Left lung (tissue), 10 donors: ENCODE measurements around the gene MAZ. TPM values are rescaled to one million over a fixed set of nuclear protein-coding genes. Genes with fewer than 3 reads are reported as not detected.
"Not testable (repeated sequence)": the region's sequence is repeated elsewhere in the genome, so short reads cannot be mapped to it uniquely, and the experiment has no call there.

Experiments used
- ATAC-seq: fragments of 200-7000 bp; cut with Tn5 transposase; one replicate; pipeline ENCODE4 v1.9.1; 2020; ENCODE audit warnings: moderate library complexity
- DNase-seq, 4 donors: peaks; one replicate each; pipeline ENCODE4 v3.0.0-alpha.2; 2013 to 2020
- H3K27ac ChIP-seq, 2 donors: fragments of 200-600 bp; sonication (generic) in 1 of 2; one replicate each; pipeline versions ENCODE4 v1.5.0 to v1.8.0; 2020 to 2021
- H3K27me3 ChIP-seq, 2 donors: fragments of 200-600 bp; sonication (generic) in 1 of 2; one replicate each; pipeline versions ENCODE4 v1.5.0 to v1.8.0; 2020 to 2021
- H3K36me3 ChIP-seq, 2 donors: fragments of 200-600 bp; sonication (generic) in 1 of 2; one replicate each; pipeline versions ENCODE4 v1.5.0 to v1.8.0; 2020 to 2021
- H3K4me1 ChIP-seq, 2 donors: fragments of 200-600 bp; one replicate each; pipeline ENCODE4 v1.8.0; 2021
- H3K4me3 ChIP-seq, 2 donors: fragments of 200-600 bp; sonication (generic) in 1 of 2; one replicate each; pipeline versions ENCODE4 v1.5.0 to v1.8.0; 2020 to 2021; ENCODE audit warnings: mild to moderate bottlenecking in 1 of 2
- H3K9me3 ChIP-seq, 2 donors: fragments of 200-600 bp; sonication (generic) in 1 of 2; one replicate each; pipeline versions ENCODE4 v1.5.0 to v1.8.0; 2020 to 2021
- intact Hi-C, 2 donors: fragments of 100-400 bp; cut with DNase I; formaldehyde crosslinking; loops; one replicate each; pipeline versions ENCODE4 v1.11.2 to v1.14.2; 2022
- polyA plus RNA-seq, 6 donors: library from polyadenylated mRNA; unstranded; fragments of 120-200 nt; gene quantifications; one replicate each; pipeline ENCODE4 v1.2.1, GENCODE V29; 2013; ENCODE audit not compliant: insufficient read length in 6 of 6
- total RNA-seq, 2 donors: library from RNA; stranded (reverse); fragmentation: NEBNext Ultra II Directional; extraction: Animal tissue kit (Norgen Biotek cat#: 25700); gene quantifications; one replicate each; pipeline ENCODE4 v1.2.1, GENCODE V29; 2021
- TF ChIP-seq, protein P1 (sequence below), 2 donors: fragments of 200-600 bp; sonication (generic) in 1 of 2; IDR thresholded peaks; one replicate each; pipeline versions ENCODE4 v1.5.0 to v1.8.0; 2021; ENCODE audit warnings: antibody characterized with exemption in 2 of 2
- donor health status: DM: no; HTN: yes; CAD: no.
- donor health status: DM: no; HTN: no; CAD: no.

Gene MAZ
- total and polyA plus RNA-seq, 8 donors: 193 to 353 (median 287) TPM

DNA sequence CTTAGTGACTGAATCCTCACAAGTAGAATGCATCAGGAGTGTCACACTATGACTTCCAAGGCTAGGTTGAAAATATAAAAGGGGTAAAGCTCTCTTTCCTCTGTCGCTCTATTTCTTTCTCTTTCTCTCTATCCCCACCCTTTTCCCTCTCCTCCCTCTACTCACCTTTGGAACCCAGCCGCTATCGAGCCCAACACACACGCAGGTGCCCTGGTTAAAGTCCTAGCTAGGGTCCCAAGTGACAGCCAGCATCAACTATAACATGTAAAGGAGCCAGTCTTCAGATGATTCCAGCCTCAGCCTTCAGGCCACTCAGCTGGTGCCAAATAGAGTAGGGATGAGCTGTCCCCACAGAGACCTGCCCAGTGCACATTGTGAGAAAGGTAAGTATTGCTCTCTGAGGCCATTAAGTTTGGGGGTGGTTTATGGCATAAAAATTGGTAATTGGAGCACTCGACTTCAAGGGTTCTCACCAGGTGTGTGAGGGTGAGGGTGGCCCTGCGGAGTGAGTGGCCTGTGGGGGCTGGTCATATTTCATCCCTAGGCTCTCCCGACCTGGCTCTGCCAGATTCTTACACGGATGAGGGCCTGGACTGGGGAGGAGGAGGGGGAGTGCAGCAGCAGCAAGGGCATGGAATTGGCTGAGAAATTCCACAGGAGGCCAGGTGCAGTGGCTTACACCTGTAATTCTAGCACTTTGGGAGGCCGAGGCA is 45.6 kb upstream of the MAZ start:
- intact Hi-C loops: no loop called here
- no peak overlapping the region for H3K27ac ChIP-seq
- no peak overlapping the region for H3K4me3 ChIP-seq
- ATAC-seq (peak; percentile 74), DNase-seq (peak in 2 of 4 donors; percentile 50 to 69)
- peaks cover 0 to 3% of the 10 kb centered on the region in 2 donors for H3K4me1 ChIP-seq
- H3K36me3 ChIP-seq: no peaks in the 10 kb centered on the region
- TF ChIP-seq, protein P1, sequence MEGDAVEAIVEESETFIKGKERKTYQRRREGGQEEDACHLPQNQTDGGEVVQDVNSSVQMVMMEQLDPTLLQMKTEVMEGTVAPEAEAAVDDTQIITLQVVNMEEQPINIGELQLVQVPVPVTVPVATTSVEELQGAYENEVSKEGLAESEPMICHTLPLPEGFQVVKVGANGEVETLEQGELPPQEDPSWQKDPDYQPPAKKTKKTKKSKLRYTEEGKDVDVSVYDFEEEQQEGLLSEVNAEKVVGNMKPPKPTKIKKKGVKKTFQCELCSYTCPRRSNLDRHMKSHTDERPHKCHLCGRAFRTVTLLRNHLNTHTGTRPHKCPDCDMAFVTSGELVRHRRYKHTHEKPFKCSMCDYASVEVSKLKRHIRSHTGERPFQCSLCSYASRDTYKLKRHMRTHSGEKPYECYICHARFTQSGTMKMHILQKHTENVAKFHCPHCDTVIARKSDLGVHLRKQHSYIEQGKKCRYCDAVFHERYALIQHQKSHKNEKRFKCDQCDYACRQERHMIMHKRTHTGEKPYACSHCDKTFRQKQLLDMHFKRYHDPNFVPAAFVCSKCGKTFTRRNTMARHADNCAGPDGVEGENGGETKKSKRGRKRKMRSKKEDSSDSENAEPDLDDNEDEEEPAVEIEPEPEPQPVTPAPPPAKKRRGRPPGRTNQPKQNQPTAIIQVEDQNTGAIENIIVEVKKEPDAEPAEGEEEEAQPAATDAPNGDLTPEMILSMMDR (IDR thresholded peaks at IDR 0.05): no peak
- no peaks in the 10 kb centered on the region for H3K9me3 ChIP-seq
- H3K27me3 ChIP-seq: no peaks in the 10 kb centered on the region

DNA sequence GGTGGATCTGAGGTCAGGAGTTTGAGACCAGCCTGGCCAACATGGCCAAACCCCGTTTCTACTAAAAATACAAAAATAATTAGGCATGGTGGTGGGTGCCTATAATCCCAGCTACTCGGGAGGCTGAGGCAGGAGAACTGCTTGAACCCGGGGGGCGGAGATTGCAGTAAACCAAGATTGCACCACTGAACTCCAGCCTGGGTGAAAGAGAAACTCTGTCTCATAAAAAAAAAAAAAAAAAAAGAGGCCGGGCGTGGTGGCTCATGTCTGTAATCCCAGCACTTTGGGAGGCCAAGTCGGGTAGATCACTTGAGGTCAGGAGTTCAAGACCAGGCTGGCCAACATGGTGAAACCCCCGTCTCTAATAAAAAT is 45.1 kb upstream of the MAZ start:
- H3K9me3 ChIP-seq, H3K4me3 ChIP-seq, H3K4me1 ChIP-seq, DNase-seq, intact Hi-C loops, H3K27ac ChIP-seq, H3K27me3 ChIP-seq, H3K36me3 ChIP-seq, ATAC-seq: not testable (repeated sequence)

DNA sequence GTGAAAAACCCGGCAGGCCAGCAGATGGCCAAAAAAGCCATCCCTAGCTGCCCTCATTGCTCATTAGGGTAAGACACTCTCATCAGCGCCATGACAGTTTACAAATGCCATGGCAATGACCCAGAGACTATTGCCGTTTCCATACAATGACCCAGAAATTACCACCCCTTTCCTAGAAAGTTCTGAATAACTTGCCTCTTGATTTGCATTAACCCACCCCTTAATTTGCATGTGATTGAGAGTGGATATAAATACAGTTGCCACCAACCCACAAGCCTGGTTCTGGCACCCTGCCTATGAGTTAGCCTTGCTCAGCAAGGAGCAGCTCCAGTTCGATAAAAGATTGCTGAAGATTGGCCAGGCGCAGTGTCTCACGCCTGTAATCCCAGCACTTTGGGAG is 44.4 kb upstream of the MAZ start:
- no peak for ATAC-seq
- H3K36me3 ChIP-seq: no peaks in the 10 kb centered on the region
- DNase-seq: no peak
- intact Hi-C loops: no loop called here
- no peak overlapping the region for H3K27ac ChIP-seq
- no peaks in the 10 kb centered on the region for H3K9me3 ChIP-seq
- TF ChIP-seq, protein P1 (IDR thresholded peaks at IDR 0.05): no peak
- peaks cover 0 to 3% of the 10 kb centered on the region in 2 donors for H3K4me1 ChIP-seq
- no peak overlapping the region for H3K4me3 ChIP-seq
- H3K27me3 ChIP-seq: no peaks in the 10 kb centered on the region

DNA sequence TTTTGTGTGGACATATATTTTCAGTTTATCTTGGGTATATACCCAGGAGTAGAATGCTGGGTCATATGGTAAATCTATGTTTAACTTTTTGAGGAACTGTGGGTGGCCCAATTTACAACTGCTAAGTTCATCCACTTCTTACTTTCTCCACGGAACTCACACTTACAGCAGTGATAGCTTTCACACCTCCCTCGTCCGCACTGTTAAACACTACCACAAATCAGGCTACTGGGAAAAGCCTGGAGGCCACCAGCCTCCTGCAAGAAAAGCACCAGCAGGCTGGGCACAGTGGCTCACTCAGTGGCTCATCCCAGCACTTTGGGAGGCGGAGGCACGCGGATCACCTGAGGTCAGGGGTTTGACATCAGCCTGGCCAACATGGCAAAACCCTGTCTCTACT is 43.0 kb upstream of the MAZ start:
- Histone ChIP-seq H3K27ac (no peak overlapping the region), H3K4me3 (no peak overlapping the region), H3K36me3 (no peaks in the 10 kb centered on the region), H3K9me3 (no peaks in the 10 kb centered on the region), H3K27me3 (no peaks in the 10 kb centered on the region), H3K4me1 (peaks cover 0 to 3% of the 10 kb centered on the region in 2 donors)
- TF ChIP-seq, protein P1 (IDR thresholded peaks at IDR 0.05): no peak
- intact Hi-C loops: no loop called here
- no peak for ATAC-seq
- DNase-seq: no peak

DNA sequence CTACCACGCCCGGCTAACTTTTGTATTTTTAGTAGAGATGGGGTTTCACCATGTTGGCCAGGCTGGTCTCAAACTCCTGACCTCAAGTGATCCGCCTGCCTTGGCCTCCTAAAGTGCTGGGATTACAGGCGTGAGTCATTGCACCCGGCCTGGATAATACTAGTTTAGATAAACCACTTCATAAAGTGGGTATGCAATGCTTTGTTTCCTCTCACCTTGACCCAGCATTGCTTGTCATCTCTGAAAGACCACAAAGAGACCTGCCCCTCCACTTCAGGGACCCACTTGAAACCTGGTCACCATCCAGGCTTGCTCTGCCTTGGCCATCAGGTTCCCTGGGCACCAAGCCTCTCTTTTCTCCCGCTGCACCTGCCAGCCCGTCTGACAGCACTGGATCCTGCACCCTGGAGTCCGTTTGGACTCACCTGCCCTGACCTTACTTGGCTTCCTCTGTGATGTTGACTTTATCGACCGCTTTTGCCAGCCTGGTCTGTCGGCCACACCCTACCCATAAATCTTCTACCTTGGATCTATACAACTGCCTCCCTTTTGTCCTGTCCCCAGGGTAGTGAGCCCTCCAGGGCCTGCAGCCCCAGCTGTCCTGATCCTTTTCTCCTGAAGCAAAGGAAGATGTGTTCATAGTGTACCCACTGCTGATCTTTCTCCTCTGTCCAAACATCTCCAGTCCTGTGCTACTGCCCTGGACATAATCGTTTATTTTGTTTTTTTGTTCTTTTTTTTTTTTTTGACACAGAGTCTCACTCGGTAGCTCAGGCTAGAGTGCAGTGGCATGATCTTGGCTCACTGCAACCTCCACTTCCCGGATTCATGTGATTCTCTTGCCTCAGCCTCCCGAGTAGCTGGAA is 40.9 kb upstream of the MAZ start:
- peak in 2 of 4 donors; percentile 50 to 87 for DNase-seq
- Histone ChIP-seq H3K27me3 (no peaks in the 10 kb centered on the region), H3K36me3 (no peaks in the 10 kb centered on the region), H3K4me3 (no peak overlapping the region), H3K9me3 (no peaks in the 10 kb centered on the region), H3K27ac (no peak overlapping the region), H3K4me1 (peaks cover 0 to 3% of the 10 kb centered on the region in 2 donors)
- TF ChIP-seq, protein P1 (IDR thresholded peaks at IDR 0.05): no peak
- ATAC-seq: peak; percentile 88
- intact Hi-C loops: no loop called here
